Renal cortex interstitium (tissue), 15 donors: ENCODE data around the gene MDH1. TPM values are rescaled to one million over a fixed set of nuclear protein-coding genes. Genes with fewer than 3 reads are reported as not detected.
"Not testable (repeated sequence)": the region's sequence is repeated elsewhere in the genome, so short reads cannot be mapped to it uniquely, and the experiment has no call there.

Experiments
- DNase-seq, 11 donors: peaks; one replicate each; pipeline ENCODE4 v3.0.0-alpha.2; 2013; ENCODE audit warnings: low read depth in 9 of 11, low spot score in 4 of 11; ENCODE audit errors: extremely low read depth in 1 of 11
- long read RNA-seq, 16 experiments: transcript quantifications; one replicate each; lab custom pipeline, GENCODE V29; 2026
- polyA plus RNA-seq, 3 donors: library from polyadenylated mRNA; unstranded; fragments of 120-200 nt; gene quantifications; one replicate each; pipeline ENCODE4 v1.2.1, GENCODE V29; 2013; ENCODE audit not compliant: insufficient read length in 3 of 3

MDH1 gene
- polyA plus RNA-seq: 100 to 1,000 TPM; 374 to 457 (median 406) TPM
- long read RNA-seq, donor 1, transcript MDH1-213 (4 exons, 893 nt): minor isoform, 8 of 184 reads
- long read RNA-seq, donor 1, transcript MDH1-214 (2 exons, 552 nt): minor isoform, 13 of 184 reads
- long read RNA-seq, donor 1, transcript MDH1-201 (9 exons, 1,650 nt): major isoform, 75 of 184 reads
- long read RNA-seq, donor 1, partial matches to known transcripts: 87 of 184 reads
- long read RNA-seq, donor 1, other reads (novel, unspliced or antisense): 0 of 184 reads
- long read RNA-seq, donor 2, transcript MDH1-201 (9 exons, 1,650 nt): major isoform, 75 of 150 reads
- long read RNA-seq, donor 2, transcript MDH1-213 (4 exons, 893 nt): minor isoform, 8 of 150 reads
- long read RNA-seq, donor 2, transcript MDH1-214 (2 exons, 552 nt): minor isoform, 9 of 150 reads
- long read RNA-seq, donor 2, partial matches to known transcripts: 58 of 150 reads
- long read RNA-seq, donor 2, other reads (novel, unspliced or antisense): 0 of 150 reads
- long read RNA-seq, donor 3, transcript MDH1-201 (9 exons, 1,650 nt): major isoform, 168 of 340 reads
- long read RNA-seq, donor 3, transcript MDH1-213 (4 exons, 893 nt): minor isoform, 16 of 340 reads
- long read RNA-seq, donor 3, partial matches to known transcripts: 152 of 340 reads
- long read RNA-seq, donor 3, other reads (novel, unspliced or antisense): 0 of 340 reads
- long read RNA-seq, donor 4, transcript MDH1-201 (9 exons, 1,650 nt): major isoform, 105 of 197 reads
- long read RNA-seq, donor 4, transcript MDH1-214 (2 exons, 552 nt): minor isoform, 7 of 197 reads
- long read RNA-seq, donor 4, transcript MDH1-213 (4 exons, 893 nt): minor isoform, 14 of 197 reads
- long read RNA-seq, donor 4, partial matches to known transcripts: 69 of 197 reads
- long read RNA-seq, donor 4, other reads (novel, unspliced or antisense): 0 of 197 reads
- long read RNA-seq, donor 5: 0 reads
- long read RNA-seq, donor 6, transcript MDH1-201 (9 exons, 1,650 nt): major isoform, 80 of 218 reads
- long read RNA-seq, donor 6, transcript MDH1-214 (2 exons, 552 nt): minor isoform, 8 of 218 reads
- long read RNA-seq, donor 6, transcript MDH1-213 (4 exons, 893 nt): minor isoform, 17 of 218 reads
- long read RNA-seq, donor 6, partial matches to known transcripts: 107 of 218 reads
- long read RNA-seq, donor 6, other reads (novel, unspliced or antisense): 5 of 218 reads
- long read RNA-seq, donor 7, transcript MDH1-213 (4 exons, 893 nt): minor isoform, 16 of 291 reads
- long read RNA-seq, donor 7, transcript MDH1-201 (9 exons, 1,650 nt): major isoform, 139 of 291 reads
- long read RNA-seq, donor 7, partial matches to known transcripts: 123 of 291 reads
- long read RNA-seq, donor 7, other reads (novel, unspliced or antisense): 8 of 291 reads
- long read RNA-seq, donor 8, transcript MDH1-201 (9 exons, 1,650 nt): major isoform, 215 of 522 reads
- long read RNA-seq, donor 8, transcript MDH1-214 (2 exons, 552 nt): minor isoform, 17 of 522 reads
- long read RNA-seq, donor 8, transcript MDH1-213 (4 exons, 893 nt): minor isoform, 18 of 522 reads
- long read RNA-seq, donor 8, partial matches to known transcripts: 269 of 522 reads
- long read RNA-seq, donor 8, other reads (novel, unspliced or antisense): 0 of 522 reads
- long read RNA-seq, donor 9, transcript MDH1-201 (9 exons, 1,650 nt): major isoform, 102 of 224 reads
- long read RNA-seq, donor 9, transcript MDH1-213 (4 exons, 893 nt): minor isoform, 11 of 224 reads
- long read RNA-seq, donor 9, partial matches to known transcripts: 108 of 224 reads
- long read RNA-seq, donor 9, other reads (novel, unspliced or antisense): 0 of 224 reads
- long read RNA-seq, donor 10, transcript MDH1-214 (2 exons, 552 nt): minor isoform, 6 of 279 reads
- long read RNA-seq, donor 10, transcript MDH1-213 (4 exons, 893 nt): minor isoform, 7 of 279 reads
- long read RNA-seq, donor 10, transcript MDH1-201 (9 exons, 1,650 nt): major isoform, 130 of 279 reads
- long read RNA-seq, donor 10, partial matches to known transcripts: 135 of 279 reads
- long read RNA-seq, donor 10, other reads (novel, unspliced or antisense): 0 of 279 reads
- long read RNA-seq, donor 11, transcript MDH1-213 (4 exons, 893 nt): minor isoform, 6 of 141 reads
- long read RNA-seq, donor 11, transcript MDH1-201 (9 exons, 1,650 nt): major isoform, 92 of 141 reads
- long read RNA-seq, donor 11, partial matches to known transcripts: 41 of 141 reads
- long read RNA-seq, donor 11, other reads (novel, unspliced or antisense): 0 of 141 reads
- long read RNA-seq, donor 12, transcript MDH1-214 (2 exons, 552 nt): minor isoform, 5 of 107 reads
- long read RNA-seq, donor 12, transcript MDH1-201 (9 exons, 1,650 nt): major isoform, 49 of 107 reads
- long read RNA-seq, donor 12, transcript MDH1-213 (4 exons, 893 nt): minor isoform, 6 of 107 reads
- long read RNA-seq, donor 12, partial matches to known transcripts: 44 of 107 reads
- long read RNA-seq, donor 12, other reads (novel, unspliced or antisense): 0 of 107 reads
- long read RNA-seq, donor 13, transcript MDH1-214 (2 exons, 552 nt): minor isoform, 30 of 544 reads
- long read RNA-seq, donor 13, transcript MDH1-201 (9 exons, 1,650 nt): major isoform, 198 of 544 reads
- long read RNA-seq, donor 13, transcript MDH1-213 (4 exons, 893 nt): minor isoform, 21 of 544 reads
- long read RNA-seq, donor 13, partial matches to known transcripts: 283 of 544 reads
- long read RNA-seq, donor 13, other reads (novel, unspliced or antisense): 6 of 544 reads
- long read RNA-seq, donor 14, transcript MDH1-201 (9 exons, 1,650 nt): major isoform, 102 of 187 reads
- long read RNA-seq, donor 14, transcript MDH1-214 (2 exons, 552 nt): minor isoform, 6 of 187 reads
- long read RNA-seq, donor 14, transcript MDH1-213 (4 exons, 893 nt): minor isoform, 12 of 187 reads
- long read RNA-seq, donor 14, partial matches to known transcripts: 66 of 187 reads
- long read RNA-seq, donor 14, other reads (novel, unspliced or antisense): 0 of 187 reads
- long read RNA-seq, donor 15, transcript MDH1-201 (9 exons, 1,650 nt): major isoform, 66 of 135 reads
- long read RNA-seq, donor 15, transcript MDH1-213 (4 exons, 893 nt): minor isoform, 5 of 135 reads
- long read RNA-seq, donor 15, partial matches to known transcripts: 60 of 135 reads
- long read RNA-seq, donor 15, other reads (novel, unspliced or antisense): 0 of 135 reads
- long read RNA-seq, donor 16, transcript MDH1-213 (4 exons, 893 nt): minor isoform, 24 of 479 reads
- long read RNA-seq, donor 16, transcript MDH1-201 (9 exons, 1,650 nt): major isoform, 268 of 479 reads
- long read RNA-seq, donor 16, transcript MDH1-214 (2 exons, 552 nt): minor isoform, 11 of 479 reads
- long read RNA-seq, donor 16, partial matches to known transcripts: 159 of 479 reads
- long read RNA-seq, donor 16, other reads (novel, unspliced or antisense): 12 of 479 reads

DNA sequence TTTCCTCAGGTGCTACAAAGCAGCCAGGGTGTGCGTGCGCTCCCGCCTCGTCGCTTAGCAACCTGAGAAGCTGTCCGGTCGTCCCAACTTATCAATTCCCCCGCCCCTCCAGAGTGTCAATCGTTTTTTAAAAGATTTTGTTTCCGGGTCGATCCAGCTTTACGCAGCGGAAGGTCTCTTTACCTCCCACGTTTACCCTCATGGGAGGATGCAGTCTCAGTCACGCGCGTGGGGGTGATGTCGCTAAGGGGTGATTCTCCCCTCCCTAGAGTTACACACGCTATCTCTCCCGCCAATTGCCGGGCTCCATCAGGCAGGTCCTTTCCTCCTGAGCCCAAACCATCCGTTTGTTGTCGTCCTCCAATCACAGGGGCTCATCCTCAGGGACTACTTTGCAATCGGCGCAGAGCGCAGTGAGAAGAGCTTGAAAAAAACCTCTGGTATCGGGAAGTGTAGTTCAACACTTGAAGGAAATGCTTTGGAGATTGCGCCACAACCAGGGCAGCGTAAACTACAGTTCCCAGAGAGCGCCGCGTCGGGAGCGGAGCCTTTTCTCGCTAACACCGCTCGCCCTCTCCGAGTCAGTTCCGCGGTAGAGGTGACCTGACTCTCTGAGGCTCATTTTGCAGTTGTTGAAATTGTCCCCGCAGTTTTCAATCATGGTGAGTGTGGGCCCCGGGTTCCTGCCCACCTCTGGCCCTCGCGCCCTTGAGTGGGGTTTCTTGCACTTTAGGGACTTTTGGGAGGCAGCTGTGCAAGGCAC is at the start of gene MDH1, which contains the start of gene WDPCP:
Gene MDH1 (plus strand): TSS at position 579 of the 763 bp plus-strand sequence. CDS start 81 bp downstream, at position 660.
Gene WDPCP (minus strand): TSS at position 93 of the 763 bp plus-strand sequence. CDS start 206 bp downstream, outside the sequence.
- peak; percentile 92 to 98 (median 97) for DNase-seq

DNA sequence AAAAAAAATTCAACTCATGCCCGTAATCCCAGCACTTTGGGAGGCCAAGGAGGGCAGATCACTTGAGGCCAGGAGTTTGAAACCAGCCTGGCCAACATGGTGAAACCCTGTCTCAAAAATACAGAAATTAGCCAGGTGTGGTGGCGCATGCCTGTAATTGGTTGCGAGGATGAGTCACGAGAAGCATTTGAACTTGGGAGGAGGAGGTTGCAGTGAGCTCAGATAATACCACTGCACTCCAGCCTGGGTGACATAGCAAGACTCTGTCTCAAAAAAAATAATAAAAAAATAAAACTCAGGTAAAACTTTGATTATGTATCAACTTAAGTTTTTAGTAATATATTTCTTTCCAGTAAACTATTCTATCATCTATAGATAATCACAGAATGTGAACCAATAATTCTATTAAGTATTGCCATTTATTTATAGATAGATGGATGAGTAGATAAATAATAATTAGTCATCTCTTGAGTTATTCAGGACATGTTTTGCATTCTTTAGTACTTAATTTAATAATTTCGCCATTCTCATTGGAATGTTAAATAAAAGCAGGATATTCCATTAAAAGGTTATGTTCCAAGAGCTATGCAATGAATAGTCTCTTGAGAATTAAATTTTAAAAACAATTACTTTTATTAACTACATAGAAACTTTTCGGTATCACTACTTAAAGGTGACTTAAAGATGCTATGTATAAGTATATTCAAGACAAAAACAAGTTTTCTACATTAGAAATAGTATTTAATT is 49.2 kb upstream of the MDH1 start:
- no peak for DNase-seq

DNA sequence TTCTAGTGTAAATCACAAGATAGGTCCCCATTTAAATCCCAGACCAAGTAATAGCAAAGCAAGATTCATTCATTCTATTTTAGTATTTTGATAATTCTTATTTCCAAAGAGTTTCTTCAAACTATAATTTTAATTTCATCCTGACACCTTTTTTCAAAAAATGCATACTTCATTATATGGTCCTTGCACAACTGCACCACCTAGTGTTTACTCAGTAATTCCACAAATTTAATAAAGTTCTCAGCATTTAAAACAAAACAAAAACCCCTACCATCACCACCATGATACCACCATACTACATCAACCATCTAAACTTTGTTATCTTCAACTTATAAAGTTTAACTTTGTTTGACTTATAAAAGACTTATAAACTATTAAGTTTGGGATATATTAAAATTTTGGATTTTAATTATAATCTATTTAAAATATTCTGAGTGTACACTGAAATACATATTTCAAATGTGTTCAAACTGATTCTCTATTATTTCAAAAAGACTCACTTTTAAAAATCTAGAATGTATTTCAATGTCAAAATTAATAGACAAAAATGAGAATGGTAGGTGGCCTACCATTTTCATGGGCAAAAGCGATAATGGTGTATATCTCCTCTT is 44.6 kb upstream of the MDH1 start:
- no peak for DNase-seq

DNA sequence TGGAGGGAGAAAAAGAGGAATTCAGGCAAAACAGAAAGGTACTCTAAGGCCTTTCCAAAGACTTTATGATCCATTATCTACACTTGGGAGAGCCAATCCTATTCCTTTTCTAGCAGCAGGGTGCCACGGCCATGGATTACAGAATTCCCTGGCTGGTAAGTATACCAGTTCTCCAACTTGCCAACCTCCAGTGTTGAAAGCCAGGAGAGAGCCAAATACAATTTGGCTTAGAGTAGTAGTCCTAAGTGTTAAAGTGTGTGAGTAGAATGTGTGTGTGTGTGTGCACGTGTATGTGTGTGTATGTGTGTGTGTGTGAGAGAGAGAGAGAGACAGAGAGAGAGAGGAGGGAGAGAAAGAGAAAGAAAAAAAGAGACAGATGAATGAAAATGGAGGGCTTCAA is 43.7 kb upstream of the MDH1 start:
- no peak for DNase-seq

DNA sequence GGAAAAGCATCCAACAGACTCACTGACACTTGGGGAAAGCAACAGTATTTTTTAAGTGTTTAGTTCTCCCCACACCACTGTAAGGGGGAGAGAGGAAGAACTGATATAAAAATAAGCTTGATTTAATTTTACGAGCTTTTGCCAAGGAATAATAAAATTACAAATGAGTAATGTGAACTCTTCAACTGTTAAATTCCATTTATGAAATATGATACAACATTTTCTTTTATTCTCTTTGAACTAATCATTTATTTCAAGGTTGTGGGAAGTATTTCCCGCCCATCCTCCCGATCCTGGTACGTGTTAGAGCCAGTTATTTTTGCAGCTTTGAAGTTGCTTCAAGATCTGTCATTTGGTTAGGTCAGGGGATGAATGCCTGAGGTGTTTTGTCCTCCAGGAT is 35.7 kb upstream of the MDH1 start:
- DNase-seq: no peak

DNA sequence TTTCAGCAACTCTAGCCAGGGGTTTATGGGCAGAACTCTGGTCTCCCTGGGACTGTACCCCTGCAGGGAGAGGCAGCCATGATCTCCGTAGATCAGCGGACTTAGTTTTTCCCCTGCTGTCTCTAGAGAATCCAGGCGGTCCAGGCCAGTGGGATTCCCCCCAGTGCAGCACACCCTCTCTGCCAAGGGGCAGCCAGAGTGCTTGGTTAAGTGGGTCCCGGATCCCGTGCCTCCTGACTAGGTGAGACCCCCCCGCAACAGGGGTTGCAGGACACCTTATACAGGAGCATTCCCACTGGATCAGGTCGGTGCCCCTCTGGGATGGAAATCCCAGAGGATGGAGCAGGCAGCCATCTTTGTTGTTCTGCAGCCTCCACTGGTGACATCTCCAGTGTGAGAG is 33.5 kb upstream of the MDH1 start:
- DNase-seq: no peak

DNA sequence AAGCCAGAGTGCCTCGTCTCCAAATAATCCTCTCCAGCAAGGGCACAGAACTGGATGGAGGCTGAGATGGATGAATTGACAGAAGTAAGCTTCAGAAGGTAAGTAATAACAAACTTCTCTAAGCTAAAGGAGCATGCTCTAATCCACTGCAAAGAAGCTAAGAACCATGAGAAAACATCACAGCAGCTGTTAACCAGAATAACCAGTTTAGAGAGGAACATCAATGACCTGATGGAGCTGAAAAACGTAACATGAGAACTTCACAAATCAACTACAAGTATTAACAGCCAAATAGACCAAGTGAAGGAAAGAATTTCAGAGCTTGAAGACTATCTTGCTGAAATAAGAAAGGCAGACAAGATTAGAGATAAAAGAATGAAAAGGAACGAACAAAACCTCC is 32.8 kb upstream of the MDH1 start:
- no peak for DNase-seq

DNA sequence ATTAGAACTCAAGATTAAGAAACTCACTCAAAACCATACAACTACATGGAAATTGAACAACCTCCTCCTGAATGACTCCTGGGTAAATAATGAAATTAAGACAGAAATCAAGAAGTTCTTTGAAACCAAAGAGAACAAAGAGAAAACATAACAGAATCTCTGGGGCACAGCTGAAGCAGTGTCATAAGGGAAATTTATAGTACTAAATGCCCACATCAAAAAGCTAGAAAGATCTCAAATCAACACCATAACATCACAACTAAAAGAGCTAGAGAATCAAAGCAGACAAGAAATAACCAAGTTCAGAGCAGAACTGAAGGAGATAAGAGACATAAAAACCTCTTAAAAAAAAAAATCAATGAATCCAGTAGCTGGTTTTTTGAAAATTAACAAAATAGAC is 30.9 kb upstream of the MDH1 start:
- not testable (repeated sequence) for DNase-seq

DNA sequence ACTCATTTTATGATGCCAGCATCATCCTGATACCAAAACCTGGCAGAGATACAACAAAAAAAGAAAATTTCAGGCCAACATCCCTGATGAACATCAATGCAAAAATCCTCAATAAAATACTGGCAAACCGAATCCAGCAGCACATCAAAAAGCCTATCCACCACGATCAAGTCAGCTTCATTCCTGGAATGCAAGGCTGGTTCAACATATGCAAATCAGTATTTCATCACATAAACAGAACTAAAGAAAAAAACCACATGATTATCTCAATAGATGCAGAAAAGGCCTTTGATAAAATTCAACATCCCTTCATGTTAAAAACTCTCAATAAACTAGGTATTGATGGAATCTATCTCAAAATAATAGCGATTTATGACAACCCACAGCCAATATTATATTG is 29.8 kb upstream of the MDH1 start:
- DNase-seq: not testable (repeated sequence)

DNA sequence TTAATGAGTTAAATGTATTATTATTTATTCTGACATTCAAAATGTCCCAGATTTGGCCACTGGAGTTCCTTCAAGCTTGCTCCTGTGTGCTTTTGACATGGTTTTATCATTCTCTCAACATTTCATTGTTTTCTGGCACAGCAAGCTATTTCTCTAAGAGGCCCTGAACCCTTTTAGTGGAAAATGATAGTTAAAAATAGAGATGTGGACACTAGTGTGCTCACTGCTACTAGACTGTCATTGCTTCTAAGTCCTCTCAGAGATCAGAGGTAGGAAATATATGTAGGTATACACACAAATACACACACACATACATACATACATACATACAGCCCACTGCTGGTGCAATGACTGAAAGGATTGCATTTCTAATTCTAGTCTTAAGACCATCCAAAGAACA is 26.0 kb upstream of the MDH1 start:
- no peak for DNase-seq

DNA sequence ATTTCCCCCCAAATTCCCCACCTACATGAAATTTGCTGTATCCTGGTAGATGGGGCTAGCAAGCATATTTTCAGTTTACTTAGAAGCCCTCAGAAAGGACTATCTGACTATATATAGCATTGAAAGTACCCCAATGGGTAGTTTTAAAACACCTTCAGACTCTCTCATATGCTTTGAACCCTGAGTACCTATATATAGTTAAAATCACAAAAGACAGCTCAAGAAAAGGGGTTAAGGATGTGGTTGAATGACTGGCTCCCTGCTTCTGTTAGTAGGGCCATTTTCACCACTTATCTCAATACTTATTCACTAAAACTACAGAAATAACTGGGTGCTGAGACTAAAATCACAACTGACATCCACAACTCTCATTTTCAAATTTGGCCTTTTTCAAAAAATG is 19.0 kb upstream of the MDH1 start:
- DNase-seq: no peak

DNA sequence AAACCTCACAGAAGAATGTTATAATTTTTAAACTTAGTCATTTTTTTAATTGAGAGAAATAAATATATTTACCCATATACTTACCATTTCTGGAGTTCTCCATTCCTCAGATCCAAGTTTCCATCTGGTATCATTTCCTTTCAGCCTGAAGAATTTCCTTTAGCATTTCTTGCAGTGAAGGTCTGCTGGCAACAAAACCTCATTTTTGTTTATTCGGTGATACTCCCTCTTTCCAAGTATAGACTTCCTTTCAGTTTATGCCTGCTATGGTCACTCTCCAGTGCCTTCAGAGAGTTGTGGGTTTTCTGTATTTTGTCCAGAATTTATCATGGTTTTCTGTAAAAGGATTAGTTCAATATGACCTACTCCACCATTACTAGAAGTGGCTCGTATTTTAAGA is 17.5 kb upstream of the MDH1 start:
- no peak for DNase-seq

DNA sequence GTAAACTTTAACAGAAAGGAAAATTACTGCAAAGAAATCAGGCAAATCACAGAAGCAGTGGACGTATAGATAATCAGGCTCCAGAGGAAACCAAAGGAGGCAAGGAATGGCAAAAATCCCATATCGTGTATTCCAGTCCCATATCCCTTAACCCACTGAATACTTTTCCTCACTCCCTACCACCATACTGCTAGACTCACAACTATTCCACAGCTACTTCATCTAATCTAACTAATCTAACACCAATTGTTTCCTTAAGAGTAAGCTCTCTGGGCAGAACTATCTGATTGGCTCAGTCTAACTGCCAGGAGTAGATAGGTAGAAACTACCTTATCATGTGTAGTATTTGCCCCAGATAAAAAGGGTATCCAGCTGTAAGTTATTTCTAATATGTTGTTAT is 16.8 kb upstream of the MDH1 start:
- DNase-seq: no peak
